ENCODE measurements around the gene SUPT6H. TPM values are rescaled to one million over a fixed set of nuclear protein-coding genes. Genes with fewer than 3 reads are reported as not detected.

SUPT6H gene
- total and polyA plus RNA-seq, 9 of the 15 experiments (the other 6 are each of a cell fraction or from before 2014, with no cell fraction given): 1.7 to 77.7 (median 49.2) TPM

- TF ChIP-seq ID3 (CRISPR knock-in tag; IDR thresholded peaks at IDR 0.05) (no peak), ID3 (tag; IDR thresholded peaks at IDR 0.05) (0 out of 2 replicates have a peak, but pooled peaks have one; percentile 19), MYNN (IDR thresholded peaks at IDR 0.05) (peak; percentile 73; the same call in 1 of the 2 replicates), MYNN (CRISPR knock-in tag; IDR thresholded peaks at IDR 0.05) (no peak), ATF3 (IDR thresholded peaks at IDR 0.05) (no peak), ATF3 (CRISPR knock-in tag; conservative IDR thresholded peaks at IDR 0.05) (peak; percentile 92), MED1 (CRISPR knock-in tag; IDR thresholded peaks at IDR 0.05; ENCODE audit: borderline replicate concordance) (no peak), DEAF1 (CRISPR knock-in tag; IDR thresholded peaks at IDR 0.05) (no peak), ZNF347 (CRISPR knock-in tag; IDR thresholded peaks at IDR 0.05; ENCODE audit: low read depth) (no peak), TARDBP (IDR thresholded peaks at IDR 0.05) (no peak), POLR2G (IDR thresholded peaks at IDR 0.05; ENCODE audit: low read depth, low read length) (no peak), TRIM28 (IDR thresholded peaks at IDR 0.05) (no peak), ZNF431 (CRISPR knock-in tag; IDR thresholded peaks at IDR 0.05) (0 out of 2 replicates have a peak, but pooled peaks have one; percentile 40), IRF2 (CRISPR knock-in tag; IDR thresholded peaks at IDR 0.05) (no peak), STAG1 (CRISPR knock-in tag; IDR thresholded peaks at IDR 0.05; ENCODE audit: borderline replicate concordance) (no peak), E2F5 (CRISPR knock-in tag; IDR thresholded peaks at IDR 0.05) (peak; percentile 7; the same call in 1 of the 2 replicates), RAD21 (CRISPR knock-in tag; conservative IDR thresholded peaks at IDR 0.05 in 1 of 2, IDR thresholded peaks at IDR 0.05 in 1 of 2) (no peak), IRF1 (CRISPR knock-in tag; IDR thresholded peaks at IDR 0.05; ENCODE audit: borderline replicate concordance) (no peak), PREB (CRISPR knock-in tag; IDR thresholded peaks at IDR 0.05) (peak; percentile 98; the same call in 1 of the 2 replicates), ATF2 (CRISPR knock-in tag; IDR thresholded peaks at IDR 0.05) (no peak), POLR2AphosphoS5 (IDR thresholded peaks at IDR 0.05; ENCODE audit: control insufficient read depth, insufficient read depth, low read depth, low read length) (peak; percentile 70), XRCC3 (IDR thresholded peaks at IDR 0.05) (no peak)
Measured at GRCh38 chr17:28725166-28725659, 63.2 kb downstream of the SUPT6H start (continued).

Data from K562 (cell line).